D721Med (cell line): ENCODE measurements around the gene PTEN.
A peak's percentile ranks its signal among the peaks of the same experiment; 100 is the strongest.
"Not testable (repeated sequence)": the region's sequence is repeated elsewhere in the genome, so short reads cannot be mapped to it uniquely, and the experiment has no call there.

Source experiments
- DNase-seq: peaks from one replicate; pipeline ENCODE4 v3.0.0; 2011; ENCODE audit warnings: low spot score; ENCODE audit not compliant: insufficient read length
- FAIRE-seq: peaks from 2 replicates; lab custom pipeline; 2011; peaks lifted over from hg19 to GRCh38; lab: Jason Lieb, UNC
- CTCF ChIP-seq: IDR thresholded peaks from 2 replicates; pipeline ENCODE4 v1.5.1; 2012; ENCODE audit warnings: mild to moderate bottlenecking, control low read depth; ENCODE audit not compliant: insufficient read depth; ENCODE audit errors: missing control alignments

PTEN gene

GRCh38 chr10:87847550-87847949 is 15.9 kb upstream of the PTEN start:
- FAIRE-seq = no peak
- no peak for TF ChIP-seq CTCF
- no peak for DNase-seq

GRCh38 chr10:87849001-87849400 is 14.4 kb upstream of the PTEN start:
- TF ChIP-seq CTCF = no peak
- DNase-seq (no peak), FAIRE-seq (no peak)

- TF ChIP-seq CTCF = peak; percentile 73
- no peak for DNase-seq
Measured at GRCh38 chr10:87850742-87851205, 12.7 kb upstream of the PTEN start.

GRCh38 chr10:87852089-87852488 is 11.3 kb upstream of the PTEN start:
- FAIRE-seq (no peak), DNase-seq (no peak)
- no peak for TF ChIP-seq CTCF

More at GRCh38 chr10:87850742-87851205, 12.7 kb upstream of the PTEN start:
- FAIRE-seq = peak; percentile 53

- not testable (repeated sequence) for FAIRE-seq, DNase-seq
Measured at GRCh38 chr10:87855247-87855646, 8.2 kb upstream of the PTEN start.

GRCh38 chr10:87855665-87856064 is 7.8 kb upstream of the PTEN start:
- DNase-seq, FAIRE-seq: not testable (repeated sequence)

GRCh38 chr10:87860156-87860795 is 3.1 kb upstream of the PTEN start:
- DNase-seq (no peak), FAIRE-seq (no peak)
- TF ChIP-seq CTCF = peak; percentile 59

- no peak for FAIRE-seq
- TF ChIP-seq CTCF = no peak
- DNase-seq = no peak
Measured at GRCh38 chr10:87860816-87861403, 2.5 kb upstream of the PTEN start.
